ENCODE measurements around the gene MAP2K7.

- TF ChIP-seq ZFX (IDR thresholded peaks at IDR 0.05), result no peak
- TF ChIP-seq, protein P1, sequence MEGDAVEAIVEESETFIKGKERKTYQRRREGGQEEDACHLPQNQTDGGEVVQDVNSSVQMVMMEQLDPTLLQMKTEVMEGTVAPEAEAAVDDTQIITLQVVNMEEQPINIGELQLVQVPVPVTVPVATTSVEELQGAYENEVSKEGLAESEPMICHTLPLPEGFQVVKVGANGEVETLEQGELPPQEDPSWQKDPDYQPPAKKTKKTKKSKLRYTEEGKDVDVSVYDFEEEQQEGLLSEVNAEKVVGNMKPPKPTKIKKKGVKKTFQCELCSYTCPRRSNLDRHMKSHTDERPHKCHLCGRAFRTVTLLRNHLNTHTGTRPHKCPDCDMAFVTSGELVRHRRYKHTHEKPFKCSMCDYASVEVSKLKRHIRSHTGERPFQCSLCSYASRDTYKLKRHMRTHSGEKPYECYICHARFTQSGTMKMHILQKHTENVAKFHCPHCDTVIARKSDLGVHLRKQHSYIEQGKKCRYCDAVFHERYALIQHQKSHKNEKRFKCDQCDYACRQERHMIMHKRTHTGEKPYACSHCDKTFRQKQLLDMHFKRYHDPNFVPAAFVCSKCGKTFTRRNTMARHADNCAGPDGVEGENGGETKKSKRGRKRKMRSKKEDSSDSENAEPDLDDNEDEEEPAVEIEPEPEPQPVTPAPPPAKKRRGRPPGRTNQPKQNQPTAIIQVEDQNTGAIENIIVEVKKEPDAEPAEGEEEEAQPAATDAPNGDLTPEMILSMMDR (IDR thresholded peaks at IDR 0.05 in 2 of 3, conservative IDR thresholded peaks at IDR 0.05 in 1 of 3; ENCODE audit: borderline replicate concordance in 1 of 3, insufficient read depth in 1 of 3, low read depth in 2 of 3, low read length in 2 of 3), result no peak
- no peak for TF ChIP-seq POLR2AphosphoS5 (IDR thresholded peaks at IDR 0.05; ENCODE audit: low read depth, low read length)
- TF ChIP-seq EZH2phosphoT487 (IDR thresholded peaks at IDR 0.05; ENCODE audit: borderline replicate concordance), result no peak
- TF ChIP-seq, protein P2, sequence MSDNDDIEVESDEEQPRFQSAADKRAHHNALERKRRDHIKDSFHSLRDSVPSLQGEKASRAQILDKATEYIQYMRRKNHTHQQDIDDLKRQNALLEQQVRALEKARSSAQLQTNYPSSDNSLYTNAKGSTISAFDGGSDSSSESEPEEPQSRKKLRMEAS (IDR thresholded peaks at IDR 0.05), result no peak
- TF ChIP-seq POLR2A (IDR thresholded peaks at IDR 0.05; ENCODE audit: borderline replicate concordance, extremely low read depth, insufficient read depth, insufficient read length), result no peak
- no peak for TF ChIP-seq SRF (IDR thresholded peaks at IDR 0.05; ENCODE audit: low read depth)
- TF ChIP-seq RAD21 (IDR thresholded peaks at IDR 0.05; ENCODE audit: low read depth), result no peak
- TF ChIP-seq SIN3A (IDR thresholded peaks at IDR 0.05; ENCODE audit: low read depth), result no peak
- TF ChIP-seq YY1 (IDR thresholded peaks at IDR 0.05; ENCODE audit: extremely low read depth, insufficient replicate concordance, low read depth, low read length), result no peak
- TF ChIP-seq, protein P3, sequence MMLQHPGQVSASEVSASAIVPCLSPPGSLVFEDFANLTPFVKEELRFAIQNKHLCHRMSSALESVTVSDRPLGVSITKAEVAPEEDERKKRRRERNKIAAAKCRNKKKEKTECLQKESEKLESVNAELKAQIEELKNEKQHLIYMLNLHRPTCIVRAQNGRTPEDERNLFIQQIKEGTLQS (IDR thresholded peaks at IDR 0.05), result no peak
- TF ChIP-seq FOSL1 (IDR thresholded peaks at IDR 0.05; ENCODE audit: low read depth), result no peak
- TF ChIP-seq, protein P4, sequence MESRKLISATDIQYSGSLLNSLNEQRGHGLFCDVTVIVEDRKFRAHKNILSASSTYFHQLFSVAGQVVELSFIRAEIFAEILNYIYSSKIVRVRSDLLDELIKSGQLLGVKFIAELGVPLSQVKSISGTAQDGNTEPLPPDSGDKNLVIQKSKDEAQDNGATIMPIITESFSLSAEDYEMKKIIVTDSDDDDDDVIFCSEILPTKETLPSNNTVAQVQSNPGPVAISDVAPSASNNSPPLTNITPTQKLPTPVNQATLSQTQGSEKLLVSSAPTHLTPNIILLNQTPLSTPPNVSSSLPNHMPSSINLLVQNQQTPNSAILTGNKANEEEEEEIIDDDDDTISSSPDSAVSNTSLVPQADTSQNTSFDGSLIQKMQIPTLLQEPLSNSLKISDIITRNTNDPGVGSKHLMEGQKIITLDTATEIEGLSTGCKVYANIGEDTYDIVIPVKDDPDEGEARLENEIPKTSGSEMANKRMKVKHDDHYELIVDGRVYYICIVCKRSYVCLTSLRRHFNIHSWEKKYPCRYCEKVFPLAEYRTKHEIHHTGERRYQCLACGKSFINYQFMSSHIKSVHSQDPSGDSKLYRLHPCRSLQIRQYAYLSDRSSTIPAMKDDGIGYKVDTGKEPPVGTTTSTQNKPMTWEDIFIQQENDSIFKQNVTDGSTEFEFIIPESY (IDR thresholded peaks at IDR 0.05; ENCODE audit: extremely low read depth, insufficient replicate concordance, low read length), result no peak
- TF ChIP-seq TCF7L2 (IDR thresholded peaks at IDR 0.05; ENCODE audit: borderline replicate concordance, extremely low read depth, insufficient read depth, insufficient read length), result no peak
Measured at GRCh38 chr19:7867092-7867844, 36.4 kb upstream of the MAP2K7 start.

Data from HCT116 (cell line).